Panc1 (cell line): Measurements from ENCODE around the gene SRC. TPM values are rescaled to one million over a fixed set of nuclear protein-coding genes. Genes with fewer than 3 reads are reported as not detected.

Source experiments
- ATAC-seq: fragments of 200-7000 bp; cut with Tn5 transposase; 2 replicates; pipeline ENCODE4 v1.9.1; 2020; ENCODE audit warnings: mild to moderate bottlenecking, moderate library complexity
- BruUV-seq: library from RNA; stranded (reverse); fragments of 400-500 nt; replicated peaks from 2 replicates; lab custom pipeline; 2021; lab: Mats Ljungman, UMichigan
- CTCF ChIA-PET: fragments of 300-600 bp; sonication (Branson Sonifier 250); formaldehyde crosslinking; loops from one replicate; lab custom pipeline; 2022; ENCODE audit warnings: antibody characterized with exemption; lab: Charles Lee
- POLR2A ChIA-PET: fragments of 300-600 bp; sonication (Branson Sonifier 250); formaldehyde crosslinking; loops from one replicate; lab custom pipeline; 2022; ENCODE audit warnings: antibody characterized with exemption; lab: Charles Lee
- DNase-seq: peaks from one replicate; pipeline ENCODE4 v3.0.0-alpha.2; 2010; ENCODE audit warnings: low read depth, low spot score
- H3K27ac ChIP-seq: 2 replicates; pipeline ENCODE4 v1.5.1; 2011; ENCODE audit warnings: mild to moderate bottlenecking, low read length, inconsistent platforms
- H3K27me3 ChIP-seq: fragments of 200-500 bp; sonication (Bioruptor generic); 2 replicates; pipeline ENCODE4 v1.6.0; 2014; ENCODE audit warnings: low read length, inconsistent platforms; ENCODE audit not compliant: control insufficient read depth, insufficient read depth
- H3K36me3 ChIP-seq: fragments of 200-500 bp; sonication (Bioruptor generic); 2 replicates; pipeline ENCODE4 v1.5.1; 2014; ENCODE audit warnings: inconsistent platforms, mild to moderate bottlenecking, low read length, moderate library complexity; ENCODE audit not compliant: control insufficient read depth, insufficient read depth
- H3K4me1 ChIP-seq: 2 replicates; pipeline ENCODE4 v1.5.1; 2011; ENCODE audit warnings: inconsistent platforms, mild to moderate bottlenecking, low read length, moderate library complexity; ENCODE audit not compliant: control insufficient read depth, insufficient read depth
- H3K4me3 ChIP-seq, 2 experiments: 2 replicates each; pipeline ENCODE4 v1.5.1; 2011 to 2012; ENCODE audit warnings: low read depth in 2 of 2, low read length in 2 of 2, mild to moderate bottlenecking in 2 of 2, inconsistent platforms in 1 of 2, moderate library complexity in 1 of 2
- H3K9me3 ChIP-seq: fragments of 200-500 bp; sonication (Bioruptor generic); 2 replicates; pipeline ENCODE4 v1.5.1; 2014; ENCODE audit warnings: low read depth, mild to moderate bottlenecking, inconsistent platforms, low read length, moderate library complexity; ENCODE audit not compliant: control insufficient read depth, insufficient read depth
- POLR2AphosphoS5 ChIP-seq: IDR thresholded peaks from 2 replicates; pipeline ENCODE4 v1.6.1; 2012; ENCODE audit warnings: mild to moderate bottlenecking, low read depth, low read length, moderate library complexity
- SIN3A ChIP-seq: IDR thresholded peaks from 2 replicates; pipeline ENCODE4 v1.6.1; 2012; ENCODE audit warnings: low read depth, mild to moderate bottlenecking, low read length, moderate library complexity, borderline replicate concordance; ENCODE audit not compliant: insufficient read depth
- TCF7L2 ChIP-seq: IDR thresholded peaks from 2 replicates; pipeline ENCODE4 v1.6.1; 2011; ENCODE audit warnings: mild to moderate bottlenecking, low read depth, low read length, inconsistent platforms
- in situ Hi-C: cut with HindIII; loops from 2 replicates; pipeline ENCODE4 v1.10.0; 2016; ENCODE audit warnings: low sequenced_read_pairs, low pct_unique_long_range_greater_than_20kb
- intact Hi-C: fragments of 100-400 bp; cut with micrococcal nuclease; formaldehyde crosslinking; loops from one replicate; pipeline ENCODE4 v1.10.0; 2022; ENCODE audit not compliant: unreplicated experiment
- total RNA-seq: library from RNA; stranded (reverse); gene quantifications from one replicate; pipeline ENCODE4 v1.2.1, GENCODE V29; 2021; ENCODE audit not compliant: unreplicated experiment
- TF ChIP-seq, protein P1 (sequence below): fragments of 450-650 bp; IDR thresholded peaks from 2 replicates; pipeline ENCODE4 v1.5.1; 2017; ENCODE audit warnings: mild to moderate bottlenecking
- TF ChIP-seq, protein P2 (sequence below), 2 experiments: IDR thresholded peaks; 2 replicates each; pipeline ENCODE4 v1.6.1; 2011 to 2012; ENCODE audit warnings: low read depth in 2 of 2, control low read depth in 1 of 2, low read length in 1 of 2, mild to moderate bottlenecking in 1 of 2, moderate library complexity in 1 of 2; ENCODE audit not compliant: insufficient read depth in 1 of 2

Gene SRC
- total RNA-seq, 1 experiment from 2014 or later, result 24.9 TPM

GRCh38 chr20:37442547-37442946 lies 96.6 kb downstream of the SRC start:
- Histone ChIP-seq H3K27ac (no peak overlapping the region), H3K4me3 (no peak overlapping the region), H3K4me1 (no peaks in the 10 kb centered on the region), H3K27me3 (peaks cover 5% of the 10 kb centered on the region; the same call in 1 of the 2 replicates), H3K9me3 (no peaks in the 10 kb centered on the region), H3K36me3 (no peaks in the 10 kb centered on the region)
- TF ChIP-seq TCF7L2 (no peak), POLR2AphosphoS5 (no peak)
- TF ChIP-seq, protein P1, sequence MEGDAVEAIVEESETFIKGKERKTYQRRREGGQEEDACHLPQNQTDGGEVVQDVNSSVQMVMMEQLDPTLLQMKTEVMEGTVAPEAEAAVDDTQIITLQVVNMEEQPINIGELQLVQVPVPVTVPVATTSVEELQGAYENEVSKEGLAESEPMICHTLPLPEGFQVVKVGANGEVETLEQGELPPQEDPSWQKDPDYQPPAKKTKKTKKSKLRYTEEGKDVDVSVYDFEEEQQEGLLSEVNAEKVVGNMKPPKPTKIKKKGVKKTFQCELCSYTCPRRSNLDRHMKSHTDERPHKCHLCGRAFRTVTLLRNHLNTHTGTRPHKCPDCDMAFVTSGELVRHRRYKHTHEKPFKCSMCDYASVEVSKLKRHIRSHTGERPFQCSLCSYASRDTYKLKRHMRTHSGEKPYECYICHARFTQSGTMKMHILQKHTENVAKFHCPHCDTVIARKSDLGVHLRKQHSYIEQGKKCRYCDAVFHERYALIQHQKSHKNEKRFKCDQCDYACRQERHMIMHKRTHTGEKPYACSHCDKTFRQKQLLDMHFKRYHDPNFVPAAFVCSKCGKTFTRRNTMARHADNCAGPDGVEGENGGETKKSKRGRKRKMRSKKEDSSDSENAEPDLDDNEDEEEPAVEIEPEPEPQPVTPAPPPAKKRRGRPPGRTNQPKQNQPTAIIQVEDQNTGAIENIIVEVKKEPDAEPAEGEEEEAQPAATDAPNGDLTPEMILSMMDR, result no peak
- TF ChIP-seq, protein P2, sequence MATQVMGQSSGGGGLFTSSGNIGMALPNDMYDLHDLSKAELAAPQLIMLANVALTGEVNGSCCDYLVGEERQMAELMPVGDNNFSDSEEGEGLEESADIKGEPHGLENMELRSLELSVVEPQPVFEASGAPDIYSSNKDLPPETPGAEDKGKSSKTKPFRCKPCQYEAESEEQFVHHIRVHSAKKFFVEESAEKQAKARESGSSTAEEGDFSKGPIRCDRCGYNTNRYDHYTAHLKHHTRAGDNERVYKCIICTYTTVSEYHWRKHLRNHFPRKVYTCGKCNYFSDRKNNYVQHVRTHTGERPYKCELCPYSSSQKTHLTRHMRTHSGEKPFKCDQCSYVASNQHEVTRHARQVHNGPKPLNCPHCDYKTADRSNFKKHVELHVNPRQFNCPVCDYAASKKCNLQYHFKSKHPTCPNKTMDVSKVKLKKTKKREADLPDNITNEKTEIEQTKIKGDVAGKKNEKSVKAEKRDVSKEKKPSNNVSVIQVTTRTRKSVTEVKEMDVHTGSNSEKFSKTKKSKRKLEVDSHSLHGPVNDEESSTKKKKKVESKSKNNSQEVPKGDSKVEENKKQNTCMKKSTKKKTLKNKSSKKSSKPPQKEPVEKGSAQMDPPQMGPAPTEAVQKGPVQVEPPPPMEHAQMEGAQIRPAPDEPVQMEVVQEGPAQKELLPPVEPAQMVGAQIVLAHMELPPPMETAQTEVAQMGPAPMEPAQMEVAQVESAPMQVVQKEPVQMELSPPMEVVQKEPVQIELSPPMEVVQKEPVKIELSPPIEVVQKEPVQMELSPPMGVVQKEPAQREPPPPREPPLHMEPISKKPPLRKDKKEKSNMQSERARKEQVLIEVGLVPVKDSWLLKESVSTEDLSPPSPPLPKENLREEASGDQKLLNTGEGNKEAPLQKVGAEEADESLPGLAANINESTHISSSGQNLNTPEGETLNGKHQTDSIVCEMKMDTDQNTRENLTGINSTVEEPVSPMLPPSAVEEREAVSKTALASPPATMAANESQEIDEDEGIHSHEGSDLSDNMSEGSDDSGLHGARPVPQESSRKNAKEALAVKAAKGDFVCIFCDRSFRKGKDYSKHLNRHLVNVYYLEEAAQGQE (IDR thresholded peaks at IDR 0.05; ENCODE audit: insufficient read depth in 1 of 2, low read depth in 2 of 2, low read length in 1 of 2), result no peak
- ATAC-seq (no peak), DNase-seq (no peak)
- in situ Hi-C loops, result no loop called here
- intact Hi-C loops, result no loop called here
- BruUV-seq, result no TSS peak
- POLR2A ChIA-PET, result no interaction called here
- CTCF ChIA-PET, result no interaction called here

DNA sequence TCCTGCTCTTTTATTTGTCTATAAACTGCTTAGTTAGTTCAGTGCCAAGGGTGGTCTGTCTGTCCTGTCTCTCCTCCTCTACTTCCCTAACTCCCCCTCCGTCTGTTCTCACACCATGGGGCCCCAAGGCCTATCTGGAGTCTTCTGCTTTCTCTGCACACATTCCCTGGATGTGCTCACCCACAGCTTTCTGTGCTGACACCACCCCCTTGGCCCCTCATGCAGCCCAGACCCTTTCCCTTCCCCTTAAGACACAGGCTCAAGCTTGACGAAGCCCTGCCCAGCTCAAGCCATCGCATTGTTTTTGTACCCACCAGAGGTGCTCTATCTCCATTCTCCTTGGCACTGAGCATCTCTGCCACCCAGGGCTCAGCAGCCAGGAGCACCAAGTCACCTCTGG lies 97.0 kb downstream of the SRC start:
- CTCF ChIA-PET, result no interaction called here
- POLR2A ChIA-PET, result no interaction called here
- ATAC-seq (no peak), DNase-seq (no peak)
- no TSS peak for BruUV-seq
- Histone ChIP-seq H3K27me3 (peaks cover 5% of the 10 kb centered on the region; the same call in 1 of the 2 replicates), H3K36me3 (no peaks in the 10 kb centered on the region), H3K4me1 (no peaks in the 10 kb centered on the region), H3K27ac (no peak overlapping the region), H3K4me3 (no peak overlapping the region), H3K9me3 (no peaks in the 10 kb centered on the region)
- intact Hi-C loops, result no loop called here
- TF ChIP-seq, protein P2 (IDR thresholded peaks at IDR 0.05; ENCODE audit: insufficient read depth in 1 of 2, low read depth in 2 of 2, low read length in 1 of 2), result no peak
- no peak for TF ChIP-seq SIN3A
- TF ChIP-seq, protein P1, result no peak
- TF ChIP-seq POLR2AphosphoS5, result no peak
- TF ChIP-seq TCF7L2, result no peak
- in situ Hi-C loops, result no loop called here
